ENCODE data around the gene KCNRG. TPM values are rescaled to one million over a fixed set of nuclear protein-coding genes. Genes with fewer than 3 reads are reported as not detected.

The KCNRG gene
- total RNA-seq, 1 donor from 2014 or later = 0.69 TPM

GRCh38 chr13:50033725-50034124 is 18.5 kb downstream of the KCNRG start:
- Mint-ChIP-seq H3K36me3 (ENCODE audit: low read depth, unreplicated experiment) (no peaks in the 10 kb centered on the region), H3K27me3 (ENCODE audit: unreplicated experiment) (no peaks in the 10 kb centered on the region), H3K9me3 (ENCODE audit: unreplicated experiment) (no peaks in the 10 kb centered on the region), H3K4me1 (ENCODE audit: unreplicated experiment) (peaks cover 3% of the 10 kb centered on the region), H3K4me3 (ENCODE audit: unreplicated experiment) (no peak overlapping the region), H3K27ac (ENCODE audit: unreplicated experiment) (no peak overlapping the region)
- DNase-seq (ENCODE audit: low spot score) = no peak
- no peak for TF ChIP-seq CTCF (IDR thresholded peaks at IDR 0.05; ENCODE audit: unreplicated experiment)

- no peaks in the 10 kb centered on the region for H3K27me3 Mint-ChIP-seq (ENCODE audit: unreplicated experiment)
- no peaks in the 10 kb centered on the region for H3K36me3 Mint-ChIP-seq (ENCODE audit: low read depth, unreplicated experiment)
- no peaks in the 10 kb centered on the region for H3K9me3 Mint-ChIP-seq (ENCODE audit: unreplicated experiment)
- H3K4me3 Mint-ChIP-seq (ENCODE audit: unreplicated experiment) = no peak overlapping the region
- DNase-seq (ENCODE audit: low spot score) = no peak
- H3K4me1 Mint-ChIP-seq (ENCODE audit: unreplicated experiment) = peaks cover 3% of the 10 kb centered on the region
- H3K27ac Mint-ChIP-seq (ENCODE audit: unreplicated experiment) = no peak overlapping the region
- no peak for TF ChIP-seq CTCF (IDR thresholded peaks at IDR 0.05; ENCODE audit: unreplicated experiment)
Observed at GRCh38 chr13:50037788-50038187, 22.5 kb downstream of the KCNRG start.

GRCh38 chr13:50038266-50038665 is 23.0 kb downstream of the KCNRG start:
- H3K4me3 Mint-ChIP-seq (ENCODE audit: unreplicated experiment) = no peak overlapping the region

GRCh38 chr13:50052478-50052877 is 37.2 kb downstream of the KCNRG start:
- H3K27me3 Mint-ChIP-seq (ENCODE audit: unreplicated experiment) = no peaks in the 10 kb centered on the region
- DNase-seq (ENCODE audit: low spot score) = no peak
- no peak overlapping the region for H3K4me3 Mint-ChIP-seq (ENCODE audit: unreplicated experiment)
- TF ChIP-seq CTCF (IDR thresholded peaks at IDR 0.05; ENCODE audit: unreplicated experiment) = no peak
- peaks cover 4% of the 10 kb centered on the region for H3K36me3 Mint-ChIP-seq (ENCODE audit: low read depth, unreplicated experiment)
- no peak overlapping the region for H3K27ac Mint-ChIP-seq (ENCODE audit: unreplicated experiment)
- no peaks in the 10 kb centered on the region for H3K4me1 Mint-ChIP-seq (ENCODE audit: unreplicated experiment)
- no peaks in the 10 kb centered on the region for H3K9me3 Mint-ChIP-seq (ENCODE audit: unreplicated experiment)

More at GRCh38 chr13:50038266-50038665, 23.0 kb downstream of the KCNRG start:
- H3K27ac Mint-ChIP-seq (ENCODE audit: unreplicated experiment) = no peak overlapping the region
- peaks cover 2% of the 10 kb centered on the region for H3K4me1 Mint-ChIP-seq (ENCODE audit: unreplicated experiment)
- TF ChIP-seq CTCF (IDR thresholded peaks at IDR 0.05; ENCODE audit: unreplicated experiment) = no peak
- DNase-seq (ENCODE audit: low spot score) = no peak
- no peaks in the 10 kb centered on the region for H3K9me3 Mint-ChIP-seq (ENCODE audit: unreplicated experiment)
- H3K36me3 Mint-ChIP-seq (ENCODE audit: low read depth, unreplicated experiment) = no peaks in the 10 kb centered on the region
- H3K27me3 Mint-ChIP-seq (ENCODE audit: unreplicated experiment) = no peaks in the 10 kb centered on the region

- Mint-ChIP-seq H3K36me3 (ENCODE audit: low read depth, unreplicated experiment) (peaks cover 4% of the 10 kb centered on the region), H3K4me3 (ENCODE audit: unreplicated experiment) (no peak overlapping the region), H3K27me3 (ENCODE audit: unreplicated experiment) (no peaks in the 10 kb centered on the region), H3K4me1 (ENCODE audit: unreplicated experiment) (no peaks in the 10 kb centered on the region), H3K9me3 (ENCODE audit: unreplicated experiment) (no peaks in the 10 kb centered on the region), H3K27ac (ENCODE audit: unreplicated experiment) (no peak overlapping the region)
- no peak for DNase-seq (ENCODE audit: low spot score)
- TF ChIP-seq CTCF (IDR thresholded peaks at IDR 0.05; ENCODE audit: unreplicated experiment) = no peak
Observed at GRCh38 chr13:50053844-50054243, 38.6 kb downstream of the KCNRG start.
